ELF-1 (cell line): ENCODE results near the gene ZNF280C.
A peak's percentile ranks its signal among the peaks of the same experiment; 100 is the strongest.
"Not testable (repeated sequence)": the region's sequence is repeated elsewhere in the genome, so short reads cannot be mapped to it uniquely, and the experiment has no call there.

ENCODE experiments used
- DNase-seq: peaks from one replicate; pipeline ENCODE4 v3.0.0-alpha.2; 2016; ENCODE audit warnings: low read depth, low spot score

The ZNF280C gene, protein sequence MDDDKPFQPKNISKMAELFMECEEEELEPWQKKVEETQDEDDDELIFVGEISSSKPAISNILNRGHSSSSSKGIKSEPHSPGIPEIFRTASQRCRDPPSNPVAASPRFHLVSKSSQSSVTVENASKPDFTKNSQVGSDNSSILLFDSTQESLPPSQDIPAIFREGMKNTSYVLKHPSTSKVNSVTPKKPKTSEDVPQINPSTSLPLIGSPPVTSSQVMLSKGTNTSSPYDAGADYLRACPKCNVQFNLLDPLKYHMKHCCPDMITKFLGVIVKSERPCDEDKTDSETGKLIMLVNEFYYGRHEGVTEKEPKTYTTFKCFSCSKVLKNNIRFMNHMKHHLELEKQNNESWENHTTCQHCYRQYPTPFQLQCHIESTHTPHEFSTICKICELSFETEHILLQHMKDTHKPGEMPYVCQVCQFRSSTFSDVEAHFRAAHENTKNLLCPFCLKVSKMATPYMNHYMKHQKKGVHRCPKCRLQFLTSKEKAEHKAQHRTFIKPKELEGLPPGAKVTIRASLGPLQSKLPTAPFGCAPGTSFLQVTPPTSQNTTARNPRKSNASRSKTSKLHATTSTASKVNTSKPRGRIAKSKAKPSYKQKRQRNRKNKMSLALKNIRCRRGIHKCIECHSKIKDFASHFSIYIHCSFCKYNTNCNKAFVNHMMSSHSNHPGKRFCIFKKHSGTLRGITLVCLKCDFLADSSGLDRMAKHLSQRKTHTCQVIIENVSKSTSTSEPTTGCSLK

DNA sequence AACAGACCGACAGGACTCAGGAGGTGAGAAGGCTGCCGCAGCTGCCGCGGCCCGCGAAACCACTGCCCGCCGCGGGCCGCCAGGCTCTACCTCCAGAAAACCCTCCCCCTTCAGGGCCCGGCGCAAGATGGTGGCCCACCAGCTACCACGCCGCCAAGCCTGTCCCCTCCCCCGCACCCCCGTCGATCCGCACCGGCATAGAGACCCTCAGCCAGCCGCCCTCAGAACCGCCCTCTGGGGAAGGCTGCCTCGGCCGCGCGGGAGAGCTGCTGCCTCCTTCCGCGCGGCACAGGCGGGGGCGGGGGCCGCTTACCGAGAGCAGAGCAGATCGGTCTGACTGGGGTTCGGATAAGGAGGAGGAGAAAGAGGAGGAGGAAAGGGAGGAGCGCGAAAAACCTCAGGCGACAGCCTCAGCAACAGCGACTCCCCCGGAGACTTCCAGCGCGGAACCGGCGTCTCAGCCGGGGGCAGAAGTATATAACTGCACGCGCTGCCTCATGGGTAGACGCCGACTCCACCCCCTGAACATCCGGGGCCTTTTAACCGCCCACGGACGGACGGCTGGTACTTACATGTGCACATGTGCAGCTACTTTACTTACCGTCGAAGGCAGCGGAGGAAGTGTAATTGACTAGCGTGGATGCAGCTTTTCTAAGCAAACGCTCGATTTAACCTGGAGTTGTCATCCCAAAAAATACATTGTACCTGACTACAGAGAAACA, at the start of gene ZNF280C:
TSS of gene ZNF280C (minus strand) at position 451 of the 722 bp plus-strand sequence. CDS start 8,450 bp downstream, outside the sequence.
- DNase-seq, result peak; percentile 98

GRCh38 chrX:130304587-130305368, 36.1 kb upstream of the ZNF280C start:
- no peak for DNase-seq

- no peak for DNase-seq
These were observed 33.3 kb upstream of the ZNF280C start for GRCh38 chrX:130301977-130302376.

- DNase-seq, result no peak
These were observed 32.7 kb upstream of the ZNF280C start for GRCh38 chrX:130301405-130301804.

DNA sequence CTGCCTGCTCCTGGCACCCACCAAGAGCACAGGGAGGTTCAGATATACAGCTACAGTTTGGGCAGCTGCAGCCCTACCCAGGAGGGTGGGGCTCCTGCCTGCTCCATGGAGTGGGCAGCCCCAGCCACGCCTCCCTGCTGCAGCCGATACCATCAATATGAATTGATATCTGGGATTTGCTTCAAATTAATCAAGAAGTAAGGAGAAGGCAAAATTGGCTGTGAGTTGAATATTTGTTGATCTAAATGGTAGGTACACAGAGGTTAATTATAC, 31.2 kb upstream of the ZNF280C start:
- DNase-seq, result no peak

DNA sequence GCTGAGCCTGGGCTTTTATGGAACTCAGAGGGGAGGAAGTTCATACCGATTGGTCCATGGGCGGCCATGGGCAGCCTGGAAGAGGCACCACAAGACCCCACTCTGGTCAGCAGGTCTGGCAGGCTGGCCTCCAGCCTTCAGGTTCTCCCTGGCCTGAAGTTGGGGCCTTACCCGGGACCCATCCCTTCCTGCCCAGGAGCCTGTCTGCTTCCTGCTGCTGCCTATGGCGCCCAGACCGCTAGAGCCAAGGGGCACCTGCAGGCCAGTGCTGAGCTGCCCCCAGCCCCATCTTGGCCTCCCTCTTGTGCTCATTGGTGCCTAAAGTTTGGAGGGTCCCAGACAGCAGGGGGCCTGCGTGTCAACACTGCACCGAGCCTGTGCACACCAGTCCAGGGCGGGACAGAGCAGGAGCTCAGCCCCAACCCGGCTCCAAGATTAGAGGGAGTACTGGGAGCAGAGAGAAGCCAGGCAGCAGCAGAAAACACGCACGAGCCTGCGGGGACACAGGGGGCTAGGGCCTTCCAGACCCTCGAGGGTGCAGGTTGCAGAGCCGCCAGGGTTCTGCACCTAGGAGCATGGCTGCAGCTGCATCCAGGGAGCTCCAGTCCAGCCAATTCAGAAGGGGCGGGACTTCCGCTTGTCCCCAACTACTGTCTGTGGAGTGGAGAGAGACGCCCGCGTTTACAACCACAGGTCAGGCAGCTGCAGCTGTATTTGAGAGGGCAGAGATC, 30.7 kb upstream of the ZNF280C start:
- no peak for DNase-seq

- no peak for DNase-seq
These were observed 28.0 kb upstream of the ZNF280C start for GRCh38 chrX:130296743-130297142.

DNA sequence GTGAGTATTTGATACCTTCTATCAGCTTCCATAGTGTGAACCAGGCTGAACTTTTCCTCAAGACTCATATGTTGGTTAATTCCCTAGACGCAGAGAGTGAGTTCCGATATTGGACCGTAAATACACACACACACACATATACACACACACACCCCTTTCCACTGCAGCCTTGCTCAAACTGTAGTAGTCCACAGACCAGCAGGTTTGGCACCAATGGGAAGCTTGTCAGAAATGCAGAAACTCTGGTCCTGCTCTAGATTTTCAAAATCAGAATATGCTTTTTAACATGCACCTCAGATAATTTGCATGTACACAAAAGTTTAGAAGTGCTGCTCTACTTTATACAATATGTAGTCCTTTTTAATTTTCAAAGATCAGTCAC, 27.6 kb upstream of the ZNF280C start:
- DNase-seq, result no peak

DNA sequence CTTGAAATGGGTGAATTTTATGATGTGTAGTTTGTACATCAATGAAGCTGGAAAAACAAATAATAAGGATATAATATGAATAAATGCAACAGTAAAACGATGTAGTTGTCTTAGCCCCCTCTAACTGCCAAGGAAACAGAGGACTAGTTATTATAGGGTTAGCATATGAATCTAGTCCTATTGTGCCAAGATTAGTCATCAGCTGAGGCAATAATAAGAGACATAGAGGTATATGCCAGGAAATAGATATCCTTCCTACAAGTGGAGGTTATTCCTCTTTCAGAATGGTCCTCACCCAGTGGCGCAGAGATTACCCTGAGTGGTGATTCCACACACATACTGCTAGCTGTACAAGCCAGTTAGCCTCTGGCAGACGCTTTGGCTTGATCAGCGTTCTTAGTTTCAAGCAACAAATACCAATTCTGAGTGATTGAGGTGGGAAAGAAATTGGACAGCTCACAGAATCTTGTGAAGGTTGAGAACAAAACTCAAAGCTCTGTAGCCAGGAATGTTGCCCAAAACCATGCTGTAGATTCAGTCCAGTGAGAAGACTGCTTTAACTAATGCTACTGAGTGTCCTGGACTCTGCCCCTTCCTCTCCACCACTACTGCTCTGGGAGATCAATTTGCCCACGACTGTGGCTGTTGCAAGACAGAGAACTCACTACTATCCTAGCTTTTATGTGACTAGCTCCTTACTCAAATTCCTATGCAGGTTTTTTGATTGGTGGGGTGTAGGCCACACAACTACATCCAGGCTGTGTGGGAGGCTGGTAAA, 27.0 kb upstream of the ZNF280C start:
- no peak for DNase-seq

DNA sequence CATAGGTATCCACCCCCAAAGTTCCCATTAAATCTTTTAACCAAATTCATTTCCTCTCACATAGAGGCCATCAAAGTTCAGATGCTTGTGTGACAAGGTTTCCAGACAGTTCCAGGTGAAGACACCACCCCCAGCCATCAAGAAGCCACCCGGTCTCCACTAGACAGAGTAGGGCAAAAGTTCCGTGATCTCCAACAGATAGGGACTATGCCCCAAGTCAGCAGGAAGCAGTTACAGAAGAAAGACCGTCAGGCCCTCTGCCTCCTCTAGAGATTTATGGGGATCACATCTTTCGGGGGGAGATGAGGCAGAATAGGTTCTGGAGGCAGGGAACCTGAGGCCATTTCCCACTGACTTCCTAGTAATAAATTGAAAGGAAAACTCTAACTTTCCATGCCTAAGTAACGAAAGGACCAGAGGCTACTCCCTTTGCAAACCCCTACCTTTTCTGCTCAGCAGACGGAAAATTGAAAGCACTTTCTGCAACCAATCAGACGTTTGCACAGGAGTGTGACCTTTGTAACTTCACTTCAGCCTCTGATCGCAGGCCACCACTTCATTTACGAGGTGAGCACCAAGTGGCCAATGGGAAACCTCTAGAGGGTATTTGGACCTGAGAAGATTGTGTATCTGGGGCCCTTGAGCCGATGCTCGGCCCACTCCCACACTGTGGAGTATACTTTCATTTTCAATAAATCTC, 18.5 kb upstream of the ZNF280C start:
- DNase-seq, result no peak

- no peak for DNase-seq
These were observed 17.0 kb upstream of the ZNF280C start for GRCh38 chrX:130285710-130286109.

GRCh38 chrX:130285069-130285620, 16.4 kb upstream of the ZNF280C start:
- DNase-seq, result no peak

DNA sequence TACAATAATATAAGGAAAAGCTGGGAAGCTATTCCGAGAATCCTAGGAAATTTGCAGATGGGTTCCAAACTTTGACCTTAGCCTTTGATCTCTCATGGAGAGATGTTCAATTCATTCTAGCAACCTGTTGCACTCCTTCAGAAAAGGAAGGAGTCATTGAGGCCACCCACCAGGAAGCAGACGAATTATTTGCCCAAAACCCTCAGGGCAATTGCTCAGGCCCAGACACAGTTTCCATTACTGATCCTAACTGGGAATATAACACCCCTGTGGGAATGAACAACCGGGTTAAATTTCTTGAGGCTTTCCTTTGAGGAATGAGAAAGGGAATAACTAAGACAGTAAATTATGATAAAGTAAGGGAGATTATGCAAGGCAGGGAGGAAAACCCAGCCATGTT, 13.5 kb upstream of the ZNF280C start:
- DNase-seq, result no peak

DNA sequence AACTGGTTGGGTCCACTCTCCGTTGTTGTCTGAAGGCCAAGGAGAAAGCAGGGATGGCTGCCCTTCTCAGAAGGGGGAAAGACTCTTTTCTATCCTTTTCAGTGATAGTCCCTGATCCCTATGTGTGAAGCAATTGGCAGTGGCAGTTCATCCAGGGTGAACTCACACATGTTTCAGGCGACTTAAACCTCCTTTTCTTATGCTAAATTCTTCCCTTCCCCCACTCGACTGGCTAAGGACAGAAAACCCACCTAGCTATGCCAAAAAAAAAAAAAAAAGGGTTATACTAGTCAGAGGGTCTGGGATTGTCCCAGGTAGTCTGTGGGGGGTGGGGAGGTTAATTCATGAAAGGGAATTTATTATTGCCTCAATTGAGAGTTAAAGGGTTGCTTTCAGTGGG, 12.2 kb upstream of the ZNF280C start:
- peak; percentile 80 for DNase-seq

GRCh38 chrX:130272253-130272652, 3.6 kb upstream of the ZNF280C start:
- not testable (repeated sequence) for DNase-seq

GRCh38 chrX:130269391-130269790, 692 bp upstream of the ZNF280C start:
- DNase-seq, result not testable (repeated sequence)

DNA sequence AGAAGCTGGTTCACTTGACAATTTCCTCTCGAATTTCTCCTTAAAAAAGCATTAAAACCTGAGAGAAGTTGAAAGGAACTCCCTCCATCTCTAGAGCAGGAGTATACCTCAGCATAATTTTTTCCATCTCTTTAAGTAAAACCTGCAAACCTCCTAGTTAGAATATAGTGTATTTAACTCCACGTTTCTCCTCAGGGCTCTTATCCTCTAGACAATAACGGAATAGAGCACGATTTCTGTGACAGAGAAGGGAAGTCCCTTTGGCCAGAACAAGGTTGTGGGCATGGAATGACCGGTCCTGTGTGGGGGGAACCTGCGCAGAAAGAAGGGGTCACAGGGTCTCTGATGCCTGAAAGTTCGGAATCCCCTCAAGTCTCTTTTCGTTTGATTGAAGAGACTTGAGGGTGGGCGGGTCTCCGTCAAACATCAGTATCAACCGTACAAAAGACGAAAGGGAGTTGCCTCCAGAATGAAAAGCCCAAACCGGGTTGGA, 697 bp downstream of the ZNF280C start:
- no peak for DNase-seq

DNA sequence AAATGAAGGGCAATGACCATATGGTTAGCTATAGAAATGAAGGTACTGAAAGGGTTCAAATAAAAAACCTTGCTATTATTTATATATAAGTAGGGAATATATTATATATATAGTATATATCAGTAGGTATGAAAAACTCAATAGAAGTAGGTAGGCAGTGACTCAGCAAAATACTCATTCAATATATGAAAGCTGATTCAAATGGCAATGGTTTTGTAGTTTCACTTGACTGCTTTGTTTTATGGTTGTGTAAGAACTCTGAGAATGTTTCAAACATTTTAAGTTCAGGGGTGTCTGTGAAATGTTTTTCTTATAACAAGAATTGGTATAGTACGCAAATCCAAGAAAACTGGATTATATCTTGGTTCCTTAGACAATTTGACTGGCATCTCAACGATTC, 4.1 kb downstream of the ZNF280C start:
- DNase-seq, result no peak

DNA sequence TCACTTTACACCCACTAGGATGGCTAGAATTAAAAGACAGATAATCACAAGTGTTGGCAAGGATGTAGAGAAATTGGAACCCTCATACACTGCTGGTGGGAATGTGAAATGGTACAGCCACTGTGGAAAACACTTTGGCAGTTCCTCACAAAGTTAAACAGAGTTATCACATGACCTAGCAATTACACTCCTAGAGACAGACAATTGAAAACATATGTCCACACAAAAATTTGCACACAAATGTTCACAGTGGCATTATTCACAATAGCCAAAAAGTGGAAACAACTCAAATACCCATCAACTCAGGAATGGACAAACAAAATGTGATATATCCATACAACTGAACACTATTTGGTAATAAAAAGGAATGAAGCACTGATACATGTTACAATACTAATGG, 5.7 kb downstream of the ZNF280C start:
- DNase-seq, result no peak
